Panc1 (cell line): Measurements from ENCODE around the gene KRTAP1-1. TPM values are rescaled to one million over a fixed set of nuclear protein-coding genes. Genes with fewer than 3 reads are reported as not detected.

Experiments
- ATAC-seq: fragments of 200-7000 bp; cut with Tn5 transposase; 2 replicates; pipeline ENCODE4 v1.9.1; 2020; ENCODE audit warnings: mild to moderate bottlenecking, moderate library complexity
- BruUV-seq: library from RNA; stranded (reverse); fragments of 400-500 nt; replicated peaks from 2 replicates; lab custom pipeline; 2021; lab: Mats Ljungman, UMichigan
- CTCF ChIA-PET: fragments of 300-600 bp; sonication (Branson Sonifier 250); formaldehyde crosslinking; loops from one replicate; lab custom pipeline; 2022; ENCODE audit warnings: antibody characterized with exemption; lab: Charles Lee
- POLR2A ChIA-PET: fragments of 300-600 bp; sonication (Branson Sonifier 250); formaldehyde crosslinking; loops from one replicate; lab custom pipeline; 2022; ENCODE audit warnings: antibody characterized with exemption; lab: Charles Lee
- DNase-seq: peaks from one replicate; pipeline ENCODE4 v3.0.0-alpha.2; 2010; ENCODE audit warnings: low read depth, low spot score
- H3K27ac ChIP-seq: 2 replicates; pipeline ENCODE4 v1.5.1; 2011; ENCODE audit warnings: mild to moderate bottlenecking, low read length, inconsistent platforms
- H3K27me3 ChIP-seq: fragments of 200-500 bp; sonication (Bioruptor generic); 2 replicates; pipeline ENCODE4 v1.6.0; 2014; ENCODE audit warnings: low read length, inconsistent platforms; ENCODE audit not compliant: control insufficient read depth, insufficient read depth
- H3K36me3 ChIP-seq: fragments of 200-500 bp; sonication (Bioruptor generic); 2 replicates; pipeline ENCODE4 v1.5.1; 2014; ENCODE audit warnings: inconsistent platforms, mild to moderate bottlenecking, low read length, moderate library complexity; ENCODE audit not compliant: control insufficient read depth, insufficient read depth
- H3K4me1 ChIP-seq: 2 replicates; pipeline ENCODE4 v1.5.1; 2011; ENCODE audit warnings: inconsistent platforms, mild to moderate bottlenecking, low read length, moderate library complexity; ENCODE audit not compliant: control insufficient read depth, insufficient read depth
- H3K4me3 ChIP-seq, 2 experiments: 2 replicates each; pipeline ENCODE4 v1.5.1; 2011 to 2012; ENCODE audit warnings: low read depth in 2 of 2, low read length in 2 of 2, mild to moderate bottlenecking in 2 of 2, inconsistent platforms in 1 of 2, moderate library complexity in 1 of 2
- H3K9me3 ChIP-seq: fragments of 200-500 bp; sonication (Bioruptor generic); 2 replicates; pipeline ENCODE4 v1.5.1; 2014; ENCODE audit warnings: low read depth, mild to moderate bottlenecking, inconsistent platforms, low read length, moderate library complexity; ENCODE audit not compliant: control insufficient read depth, insufficient read depth
- CTCF ChIP-seq: fragments of 450-650 bp; IDR thresholded peaks from 2 replicates; pipeline ENCODE4 v1.5.1; 2017; ENCODE audit warnings: mild to moderate bottlenecking
- POLR2AphosphoS5 ChIP-seq: IDR thresholded peaks from 2 replicates; pipeline ENCODE4 v1.6.1; 2012; ENCODE audit warnings: mild to moderate bottlenecking, low read depth, low read length, moderate library complexity
- REST ChIP-seq, 2 experiments: IDR thresholded peaks; 2 replicates each; pipeline ENCODE4 v1.6.1; 2011 to 2012; ENCODE audit warnings: low read depth in 2 of 2, control low read depth in 1 of 2, low read length in 1 of 2, mild to moderate bottlenecking in 1 of 2, moderate library complexity in 1 of 2; ENCODE audit not compliant: insufficient read depth in 1 of 2
- SIN3A ChIP-seq: IDR thresholded peaks from 2 replicates; pipeline ENCODE4 v1.6.1; 2012; ENCODE audit warnings: low read depth, mild to moderate bottlenecking, low read length, moderate library complexity, borderline replicate concordance; ENCODE audit not compliant: insufficient read depth
- TCF7L2 ChIP-seq: IDR thresholded peaks from 2 replicates; pipeline ENCODE4 v1.6.1; 2011; ENCODE audit warnings: mild to moderate bottlenecking, low read depth, low read length, inconsistent platforms
- in situ Hi-C: cut with HindIII; loops from 2 replicates; pipeline ENCODE4 v1.10.0; 2016; ENCODE audit warnings: low sequenced_read_pairs, low pct_unique_long_range_greater_than_20kb
- intact Hi-C: fragments of 100-400 bp; cut with micrococcal nuclease; formaldehyde crosslinking; loops from one replicate; pipeline ENCODE4 v1.10.0; 2022; ENCODE audit not compliant: unreplicated experiment
- total RNA-seq: library from RNA; stranded (reverse); gene quantifications from one replicate; pipeline ENCODE4 v1.2.1, GENCODE V29; 2021; ENCODE audit not compliant: unreplicated experiment

Gene KRTAP1-1
- total RNA-seq, 1 experiment from 2014 or later, result not detected

- ATAC-seq, result no peak
- ChIA-PET POLR2A (no interaction called here), CTCF (no interaction called here)
- H3K36me3 ChIP-seq, result no peaks in the 10 kb centered on the region
- H3K27ac ChIP-seq, result no peak overlapping the region
- BruUV-seq, result no TSS peak
- H3K4me1 ChIP-seq, result no peaks in the 10 kb centered on the region
- no peaks in the 10 kb centered on the region for H3K9me3 ChIP-seq
- TF ChIP-seq REST (IDR thresholded peaks at IDR 0.05; ENCODE audit: insufficient read depth in 1 of 2, low read depth in 2 of 2, low read length in 1 of 2), result no peak
- no peak for TF ChIP-seq SIN3A
- no peak for TF ChIP-seq CTCF
- TF ChIP-seq TCF7L2, result no peak
- TF ChIP-seq POLR2AphosphoS5, result no peak
- in situ Hi-C loops (no loop called here), intact Hi-C loops (no loop called here)
- H3K27me3 ChIP-seq, result peaks cover 8% of the 10 kb centered on the region; the same call in 1 of the 2 replicates
- no peak for DNase-seq
- H3K4me3 ChIP-seq, result no peak overlapping the region
Observed at GRCh38 chr17:41024697-41025096, 16.6 kb downstream of the KRTAP1-1 start.

- CTCF ChIA-PET, result no interaction called here
Observed at GRCh38 chr17:41020336-41020735, 20.9 kb downstream of the KRTAP1-1 start.

More at GRCh38 chr17:41020336-41020735, 20.9 kb downstream of the KRTAP1-1 start:
- POLR2A ChIA-PET, result no interaction called here
- Histone ChIP-seq H3K36me3 (no peaks in the 10 kb centered on the region), H3K27ac (no peak overlapping the region), H3K27me3 (peaks cover 2% of the 10 kb centered on the region; the same call in 1 of the 2 replicates), H3K9me3 (no peaks in the 10 kb centered on the region), H3K4me1 (no peaks in the 10 kb centered on the region), H3K4me3 (no peak overlapping the region)
- intact Hi-C loops (no loop called here), in situ Hi-C loops (no loop called here)
- TF ChIP-seq SIN3A (no peak), CTCF (no peak), REST (IDR thresholded peaks at IDR 0.05; ENCODE audit: insufficient read depth in 1 of 2, low read depth in 2 of 2, low read length in 1 of 2) (no peak), TCF7L2 (no peak), POLR2AphosphoS5 (no peak)
- no TSS peak for BruUV-seq
- ATAC-seq (no peak), DNase-seq (no peak)
